ENCODE measurements around the gene DBN1.
"Not testable (repeated sequence)": the region's sequence is repeated elsewhere in the genome, so short reads cannot be mapped to it uniquely, and the experiment has no call there.

DBN1 gene

DNA sequence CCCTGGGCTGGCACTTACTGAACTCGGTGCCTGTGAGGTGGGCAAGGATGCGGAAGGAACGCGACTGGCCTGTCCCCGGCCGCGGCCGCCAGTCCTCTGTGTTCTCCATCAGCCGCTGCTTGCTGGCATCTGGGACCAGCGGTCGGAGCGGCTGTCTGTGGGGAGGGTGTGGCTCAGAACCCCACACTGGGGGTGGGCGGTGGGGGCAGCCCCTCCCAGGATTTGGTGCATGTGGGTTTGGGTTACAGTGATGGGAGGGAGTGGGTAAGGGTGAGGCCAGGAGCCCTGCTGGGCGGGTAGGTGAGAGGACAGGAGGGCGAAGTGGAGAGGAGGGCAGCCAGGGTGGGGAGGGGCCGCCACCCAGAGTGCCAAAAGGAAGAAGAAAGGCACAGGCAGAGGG lies 17.6 kb upstream of the DBN1 start:
- no peak for DNase-seq

DNA sequence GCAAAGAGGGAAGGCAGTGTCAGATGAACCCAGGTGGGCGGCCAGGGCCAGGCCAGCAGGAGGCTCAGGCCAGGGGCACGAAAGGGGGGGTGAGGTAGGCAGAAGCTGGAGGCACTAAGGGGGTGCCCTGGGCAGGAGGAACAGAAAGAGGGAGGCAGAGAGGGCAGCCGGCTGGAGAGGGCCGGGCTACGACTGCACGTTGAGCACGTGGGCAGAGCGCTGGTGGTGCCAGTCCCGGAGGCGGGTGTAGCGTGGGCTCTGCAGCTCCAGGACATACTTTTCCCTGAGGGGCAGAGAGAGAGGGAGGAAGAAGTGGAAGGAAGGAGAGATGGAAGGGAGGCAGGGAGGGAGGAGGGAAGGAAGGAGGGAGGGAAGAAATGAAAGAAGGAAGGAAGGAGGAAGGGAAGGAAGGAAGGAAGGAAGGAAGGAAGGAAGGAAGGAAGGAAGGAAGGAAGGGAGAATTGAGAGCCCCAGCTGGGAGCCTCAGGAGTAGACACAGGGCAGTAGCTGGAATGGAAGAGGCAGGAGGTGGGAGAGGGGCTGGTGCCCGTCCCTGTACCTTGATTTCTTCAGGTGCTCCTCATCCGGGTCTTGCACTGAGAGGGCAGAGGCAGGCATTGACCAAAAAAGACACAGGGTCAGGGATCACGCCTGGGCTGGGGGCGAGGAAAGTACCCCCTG lies 17.0 kb upstream of the DBN1 start:
- DNase-seq: no peak

GRCh38 chr5:177489119-177489716 lies 15.8 kb upstream of the DBN1 start:
- DNase-seq: no peak

GRCh38 chr5:177487975-177488374 lies 14.5 kb upstream of the DBN1 start:
- no peak for DNase-seq

- DNase-seq: no peak
These were observed 13.7 kb upstream of the DBN1 start for GRCh38 chr5:177487144-177487543.

DNA sequence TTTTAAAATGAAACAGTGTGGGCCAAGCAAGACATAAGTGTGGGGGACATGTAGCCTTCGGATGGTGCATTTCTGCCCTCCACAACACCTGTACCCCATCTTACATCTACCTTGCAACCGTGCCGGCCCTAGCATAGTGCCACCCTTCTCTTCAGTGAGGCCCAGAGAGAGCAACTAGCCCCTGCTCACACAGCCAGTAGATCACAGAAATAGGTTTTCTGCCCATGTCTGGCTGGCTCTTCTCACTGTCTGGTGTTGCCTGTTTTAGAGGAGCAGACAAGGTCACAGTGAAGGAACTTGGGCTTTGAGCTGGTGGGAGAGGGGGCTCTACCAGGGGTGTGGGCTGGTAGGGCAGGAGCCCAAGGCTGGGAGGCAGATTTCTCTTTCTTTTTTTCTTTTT lies 12.8 kb upstream of the DBN1 start:
- no peak for DNase-seq

DNA sequence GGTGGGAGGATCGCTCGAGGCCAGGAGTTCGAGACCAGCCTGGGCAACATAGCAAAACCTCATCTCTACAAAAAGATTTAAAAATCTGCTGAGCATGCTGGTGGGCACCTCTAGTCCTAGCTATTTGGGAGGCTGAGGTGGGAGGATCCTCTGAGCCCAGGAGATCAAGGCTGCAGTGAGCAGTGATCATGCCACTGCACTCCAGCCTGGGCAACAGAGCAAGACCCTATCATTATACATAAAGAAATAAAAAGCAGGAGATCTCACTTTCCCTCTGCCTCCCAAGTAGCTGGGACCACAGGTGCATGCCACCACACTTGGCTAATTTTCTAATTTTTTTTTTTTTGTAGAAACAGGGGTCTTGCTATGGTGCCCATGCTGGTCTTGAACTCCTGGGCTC lies 12.3 kb upstream of the DBN1 start:
- DNase-seq: not testable (repeated sequence)

DNA sequence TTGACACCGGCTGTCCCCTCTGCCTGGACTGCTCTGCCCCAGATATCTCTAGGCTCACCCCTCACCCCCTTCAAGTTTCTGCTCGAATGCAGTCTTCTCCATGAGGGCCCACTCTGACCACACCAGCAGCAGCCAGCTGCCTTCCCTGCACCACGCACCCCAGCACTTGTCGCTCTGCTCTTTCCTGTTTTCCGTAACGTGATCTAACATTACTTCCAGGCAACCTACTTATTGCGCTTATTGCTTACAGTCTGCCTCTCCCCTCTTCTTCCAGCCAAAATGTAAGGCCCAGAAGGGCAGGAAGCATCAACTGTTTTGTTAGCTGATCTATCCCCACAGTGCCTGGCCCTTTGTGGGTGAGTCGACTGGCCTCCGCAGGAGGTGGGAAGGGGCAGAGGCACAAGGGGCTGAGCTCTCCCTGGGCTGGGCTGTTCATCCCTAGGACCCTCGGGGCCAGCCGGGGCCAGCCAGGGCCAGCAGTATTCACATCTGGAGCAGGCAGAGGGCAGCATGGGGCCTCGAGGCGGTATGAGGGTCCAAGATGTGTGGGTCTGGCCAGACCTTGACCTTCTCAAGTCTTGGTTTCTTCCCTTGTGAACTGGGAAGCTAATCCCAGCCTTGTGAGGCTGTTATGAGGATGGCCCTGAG lies 11.6 kb upstream of the DBN1 start:
- no peak for DNase-seq

DNA sequence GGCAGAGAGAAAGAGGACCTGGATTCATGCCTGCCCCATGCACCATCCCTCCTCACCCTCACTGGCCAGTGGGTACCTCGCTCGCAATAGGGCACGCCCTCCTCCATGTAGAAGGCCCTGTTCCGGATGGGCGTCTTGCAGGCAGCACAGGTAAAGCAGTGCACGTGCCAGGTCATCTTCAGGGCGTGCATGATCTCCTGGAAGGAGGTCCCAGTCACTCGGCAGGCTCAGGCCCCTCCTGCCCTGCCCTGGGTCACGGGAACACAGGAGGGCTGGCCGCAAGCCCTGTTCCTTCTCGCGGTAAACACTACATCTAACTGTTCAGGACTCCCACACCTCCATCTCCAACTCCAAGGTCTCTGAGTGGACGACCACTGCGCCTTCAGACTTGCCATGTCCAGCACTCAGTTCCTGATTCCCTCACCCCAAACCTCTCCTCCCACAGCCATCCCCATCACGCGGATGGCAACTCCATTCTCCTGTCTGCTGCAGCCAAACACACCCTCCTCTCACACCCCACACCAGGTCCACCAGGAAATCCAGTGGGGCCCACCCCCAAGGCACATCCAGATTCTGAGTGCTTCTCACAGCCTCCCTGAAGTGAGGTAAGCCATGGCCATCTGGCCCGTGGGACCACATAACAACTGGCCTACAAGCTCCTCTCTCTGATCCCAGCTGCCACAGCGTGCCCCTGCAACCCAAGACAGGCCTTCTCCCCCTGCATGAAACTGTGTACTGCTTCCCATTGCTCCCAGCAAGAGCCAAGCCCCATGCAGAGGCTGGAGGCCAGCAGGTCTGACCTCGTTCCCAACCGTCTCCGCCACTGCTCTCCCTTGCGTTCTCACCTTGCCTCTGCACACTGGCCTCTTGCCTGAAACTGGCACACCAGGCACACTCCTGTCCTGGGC lies 10.8 kb upstream of the DBN1 start:
- no peak for DNase-seq

DNA sequence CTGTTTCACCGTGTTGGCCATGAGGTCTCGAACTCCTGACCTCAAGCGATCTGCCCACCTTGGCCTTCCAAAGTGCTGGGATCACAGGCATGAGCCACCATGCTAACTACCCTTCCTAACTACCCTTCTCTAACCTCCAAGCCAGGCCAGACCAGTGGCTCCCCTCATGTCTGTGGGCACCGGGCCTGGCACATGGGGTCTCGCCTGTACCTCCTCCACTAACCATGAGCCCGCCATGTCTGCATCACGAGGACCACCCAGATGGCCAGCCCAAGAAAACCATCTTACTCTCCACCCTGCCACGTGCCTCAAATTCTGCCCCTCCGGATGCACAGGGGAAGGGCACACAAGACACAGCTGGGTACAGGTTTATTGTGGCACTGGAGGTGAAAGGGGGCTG lies 9.6 kb upstream of the DBN1 start:
- DNase-seq: no peak

DNA sequence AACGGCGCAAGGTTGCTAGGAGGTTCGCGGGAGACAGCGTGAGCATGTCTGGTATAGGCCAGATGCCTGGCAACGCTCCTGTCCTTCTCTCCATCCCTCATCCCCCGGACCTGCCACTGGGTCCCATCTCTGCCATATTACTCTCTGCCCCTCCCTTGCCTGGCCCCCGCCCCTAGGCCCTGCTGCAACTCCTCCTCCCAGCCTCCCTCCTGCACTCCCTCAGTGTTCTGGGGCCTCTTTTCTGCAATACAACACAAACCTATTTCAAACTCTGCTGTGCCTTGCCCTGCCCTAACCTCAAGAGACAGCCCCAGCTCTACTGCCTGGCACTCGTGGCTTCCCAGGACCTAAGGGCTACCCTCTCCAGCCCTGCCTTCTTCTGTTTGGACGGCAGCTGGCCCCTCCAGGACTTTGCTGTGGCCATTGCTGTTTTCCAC lies 8.9 kb upstream of the DBN1 start:
- DNase-seq: no peak

GRCh38 chr5:177479774-177480173 lies 6.3 kb upstream of the DBN1 start:
- no peak for DNase-seq

- DNase-seq: peak in 1 of 3 experiments; percentile 2
These were observed 5.5 kb upstream of the DBN1 start for GRCh38 chr5:177478711-177479646.

DNA sequence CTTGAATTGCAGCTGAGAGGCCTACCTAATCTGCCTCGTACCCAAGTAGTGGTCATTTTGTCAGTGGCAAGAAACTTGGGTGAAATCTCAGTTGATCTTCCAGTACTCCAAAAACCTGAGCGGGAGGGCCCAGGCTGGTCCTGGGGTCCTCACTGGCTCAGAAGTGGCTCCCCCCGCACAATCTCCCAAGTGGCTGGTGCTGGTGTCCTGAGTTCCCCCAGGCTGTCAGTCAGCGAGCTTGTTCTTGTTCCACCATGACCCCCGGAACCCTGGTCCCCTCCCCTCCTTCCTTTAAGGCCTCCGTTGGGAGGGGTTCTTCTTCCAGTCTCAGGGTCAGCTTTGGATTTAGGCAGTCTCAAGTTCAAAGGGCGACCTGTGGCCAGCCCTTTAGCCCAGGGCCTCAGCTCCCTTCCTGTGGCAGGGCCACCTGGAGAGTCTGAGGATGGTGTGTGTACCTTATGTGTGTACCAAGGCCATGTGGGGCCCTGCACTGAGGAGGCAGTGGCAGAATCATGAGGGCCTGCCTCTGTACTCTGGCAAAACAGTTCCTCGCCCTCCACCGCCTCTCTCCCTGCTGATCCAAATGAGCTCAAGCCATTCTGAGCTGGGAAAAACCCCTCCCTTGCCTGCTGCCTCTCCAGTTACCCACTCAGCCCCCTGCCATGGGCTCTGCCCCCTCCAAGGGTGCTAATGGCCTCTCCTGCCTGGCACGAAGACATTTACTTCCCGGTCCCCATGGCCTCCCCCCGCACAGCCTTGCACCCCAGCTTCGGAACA lies 4.5 kb upstream of the DBN1 start:
- DNase-seq: no peak

- no peak for DNase-seq
These were observed 3.2 kb upstream of the DBN1 start for GRCh38 chr5:177476531-177477233.

GRCh38 chr5:177475563-177476427 lies 2.4 kb upstream of the DBN1 start:
- no peak for DNase-seq

GRCh38 chr5:177474846-177475562 lies 1.6 kb upstream of the DBN1 start:
- DNase-seq: no peak

GRCh38 chr5:177474002-177474476 lies 605 bp upstream of the DBN1 start:
- DNase-seq: no peak

All from NCI-H1417 (cell line).